Endothelial cell of umbilical vein (primary cell): ENCODE results near the gene CHRM4.
A peak's percentile ranks its signal among the peaks of the same experiment; 100 is the strongest.

ENCODE experiments used
- EZH2 ChIP-seq: IDR thresholded peaks from 2 replicates; pipeline ENCODE4 v1.6.1; 2012; ENCODE audit warnings: borderline replicate concordance, low read depth, mild to moderate bottlenecking, moderate library complexity, low read length, inconsistent platforms; ENCODE audit not compliant: severe bottlenecking
- FOS ChIP-seq: IDR thresholded peaks from 2 replicates; pipeline ENCODE4 v1.6.1; 2011; ENCODE audit warnings: mild to moderate bottlenecking, low read length, moderate library complexity, borderline replicate concordance; ENCODE audit not compliant: insufficient read depth
- JUN ChIP-seq: IDR thresholded peaks from 2 replicates; pipeline ENCODE4 v1.6.1; 2011; ENCODE audit warnings: borderline replicate concordance, low read depth; ENCODE audit not compliant: insufficient read length, insufficient read depth
- MYC ChIP-seq: IDR thresholded peaks from one replicate; pipeline ENCODE4 v1.6.1; 2011; ENCODE audit warnings: mild to moderate bottlenecking, low read depth, low read length
- POLR2A ChIP-seq: IDR thresholded peaks from 2 replicates; pipeline ENCODE4 v1.6.1; 2012; ENCODE audit warnings: low read depth, mild to moderate bottlenecking, control low read depth, low read length
- POLR2AphosphoS5 ChIP-seq: IDR thresholded peaks from 2 replicates; pipeline ENCODE4 v1.6.1; 2012; ENCODE audit warnings: low read depth, mild to moderate bottlenecking, control low read depth, low read length, moderate library complexity; ENCODE audit not compliant: insufficient read depth
- TF ChIP-seq, protein P1 (sequence below), 2 donors: IDR thresholded peaks; 1 replicate in 1 of 2; 2 replicates in 1 of 2; pipeline ENCODE4 v1.5.1; 2011; ENCODE audit warnings: low read length in 2 of 2, mild to moderate bottlenecking in 2 of 2, moderate library complexity in 2 of 2, control low read depth in 1 of 2, inconsistent platforms in 1 of 2, low read depth in 1 of 2; ENCODE audit not compliant: insufficient read depth in 1 of 2; ENCODE audit errors: extremely low read depth in 1 of 2
- TF ChIP-seq, protein P2 (sequence below): IDR thresholded peaks from 2 replicates; pipeline ENCODE4 v1.6.1; 2011; ENCODE audit not compliant: insufficient read depth, insufficient read length

DNA sequence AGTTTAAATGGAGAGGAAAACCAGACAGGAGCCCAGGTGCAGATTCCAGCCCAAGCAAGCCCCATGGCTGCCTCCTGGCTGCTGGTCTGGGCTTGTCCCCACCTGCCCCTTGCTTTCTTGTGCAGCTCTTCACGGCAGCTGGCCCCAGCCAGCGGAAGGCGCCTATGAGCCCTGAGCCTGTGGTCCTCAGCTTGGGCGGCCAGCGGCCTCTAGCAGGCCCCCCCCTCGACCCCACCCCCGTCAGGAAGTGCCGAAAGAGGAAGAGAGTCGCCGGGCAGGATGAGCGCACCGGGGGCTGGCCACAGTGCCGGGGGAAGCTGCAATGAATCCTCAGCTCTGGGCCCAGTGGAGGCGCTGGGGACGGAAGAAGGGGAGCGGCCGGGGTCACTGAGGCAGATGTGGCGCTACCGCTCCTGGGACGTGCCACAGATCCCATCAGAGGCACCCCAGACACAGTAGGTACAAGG, 46.4 kb downstream of the CHRM4 start:
- TF ChIP-seq POLR2AphosphoS5, result peak; percentile 56
- TF ChIP-seq, protein P1, sequence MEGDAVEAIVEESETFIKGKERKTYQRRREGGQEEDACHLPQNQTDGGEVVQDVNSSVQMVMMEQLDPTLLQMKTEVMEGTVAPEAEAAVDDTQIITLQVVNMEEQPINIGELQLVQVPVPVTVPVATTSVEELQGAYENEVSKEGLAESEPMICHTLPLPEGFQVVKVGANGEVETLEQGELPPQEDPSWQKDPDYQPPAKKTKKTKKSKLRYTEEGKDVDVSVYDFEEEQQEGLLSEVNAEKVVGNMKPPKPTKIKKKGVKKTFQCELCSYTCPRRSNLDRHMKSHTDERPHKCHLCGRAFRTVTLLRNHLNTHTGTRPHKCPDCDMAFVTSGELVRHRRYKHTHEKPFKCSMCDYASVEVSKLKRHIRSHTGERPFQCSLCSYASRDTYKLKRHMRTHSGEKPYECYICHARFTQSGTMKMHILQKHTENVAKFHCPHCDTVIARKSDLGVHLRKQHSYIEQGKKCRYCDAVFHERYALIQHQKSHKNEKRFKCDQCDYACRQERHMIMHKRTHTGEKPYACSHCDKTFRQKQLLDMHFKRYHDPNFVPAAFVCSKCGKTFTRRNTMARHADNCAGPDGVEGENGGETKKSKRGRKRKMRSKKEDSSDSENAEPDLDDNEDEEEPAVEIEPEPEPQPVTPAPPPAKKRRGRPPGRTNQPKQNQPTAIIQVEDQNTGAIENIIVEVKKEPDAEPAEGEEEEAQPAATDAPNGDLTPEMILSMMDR (IDR thresholded peaks at IDR 0.05; ENCODE audit: extremely low read depth in 1 of 2, insufficient read depth in 1 of 2, low read depth in 1 of 2, low read length in 2 of 2), result no peak
- TF ChIP-seq POLR2A, result peak; percentile 72
- TF ChIP-seq EZH2, result no peak
- TF ChIP-seq, protein P2, sequence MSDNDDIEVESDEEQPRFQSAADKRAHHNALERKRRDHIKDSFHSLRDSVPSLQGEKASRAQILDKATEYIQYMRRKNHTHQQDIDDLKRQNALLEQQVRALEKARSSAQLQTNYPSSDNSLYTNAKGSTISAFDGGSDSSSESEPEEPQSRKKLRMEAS, result no peak
- TF ChIP-seq FOS, result no peak
- no peak for TF ChIP-seq JUN
- no peak for TF ChIP-seq MYC
